ENCODE data around the gene DAGLB.
"Not testable (repeated sequence)": the region's sequence is repeated elsewhere in the genome, so short reads cannot be mapped to it uniquely, and the experiment has no call there.

Gene DAGLB

GRCh38 chr7:6425948-6426347 lies 21.8 kb downstream of the DAGLB start:
- DNase-seq, result no peak

- no peak for DNase-seq
Observed at GRCh38 chr7:6423942-6424701, 23.6 kb downstream of the DAGLB start.

- no peak for DNase-seq
Observed at GRCh38 chr7:6422926-6423632, 24.7 kb downstream of the DAGLB start.

- DNase-seq, result no peak
Observed at GRCh38 chr7:6422095-6422494, 25.7 kb downstream of the DAGLB start.

- DNase-seq, result no peak
Observed at GRCh38 chr7:6420680-6421079, 27.1 kb downstream of the DAGLB start.

GRCh38 chr7:6419310-6419773 lies 28.4 kb downstream of the DAGLB start:
- no peak for DNase-seq

- no peak for DNase-seq
Observed at GRCh38 chr7:6417408-6417807, 30.3 kb downstream of the DAGLB start.

- no peak for DNase-seq
Observed at GRCh38 chr7:6416516-6417145, 31.1 kb downstream of the DAGLB start.

- DNase-seq, result no peak
Observed at GRCh38 chr7:6413637-6414036, 34.1 kb downstream of the DAGLB start.

GRCh38 chr7:6409944-6410693 lies 37.6 kb downstream of the DAGLB start:
- no peak for DNase-seq

GRCh38 chr7:6409091-6409490 lies 38.7 kb downstream of the DAGLB start:
- no peak for DNase-seq

GRCh38 chr7:6407434-6407833 lies 40.3 kb downstream of the DAGLB start:
- DNase-seq, result no peak

- no peak for DNase-seq
Observed at GRCh38 chr7:6406121-6406520, 41.6 kb downstream of the DAGLB start.

- DNase-seq, result no peak
Observed at GRCh38 chr7:6403907-6404306, 43.8 kb downstream of the DAGLB start.

GRCh38 chr7:6402741-6403140 lies 45.0 kb downstream of the DAGLB start:
- no peak for DNase-seq

- DNase-seq, result no peak
Observed at GRCh38 chr7:6402041-6402440, 45.7 kb downstream of the DAGLB start.

GRCh38 chr7:6401536-6401935 lies 46.2 kb downstream of the DAGLB start:
- no peak for DNase-seq

- DNase-seq, result not testable (repeated sequence)
Observed at GRCh38 chr7:6400243-6401105, 47.3 kb downstream of the DAGLB start.

GRCh38 chr7:6399351-6399750 lies 48.4 kb downstream of the DAGLB start:
- no peak for DNase-seq

GRCh38 chr7:6398943-6399342 lies 48.8 kb downstream of the DAGLB start:
- no peak for DNase-seq

GRCh38 chr7:6397759-6398495 lies 49.8 kb downstream of the DAGLB start:
- DNase-seq, result not testable (repeated sequence)
